GM12873 (cell line): ENCODE results near the gene CCDC13.

Experiments used
- CTCF ChIP-seq: IDR thresholded peaks from 2 replicates; pipeline ENCODE4 v1.5.1; 2012; ENCODE audit warnings: low read depth, mild to moderate bottlenecking, moderate library complexity, low read length, control low read depth; ENCODE audit not compliant: insufficient read depth; ENCODE audit errors: missing control alignments

CCDC13 gene

GRCh38 chr3:42755681-42756578, 17.1 kb downstream of the CCDC13 start:
- TF ChIP-seq CTCF, result peak; percentile 62

GRCh38 chr3:42753757-42754156, 19.3 kb downstream of the CCDC13 start:
- no peak for TF ChIP-seq CTCF

GRCh38 chr3:42752961-42753360, 20.1 kb downstream of the CCDC13 start:
- TF ChIP-seq CTCF, result no peak

- no peak for TF ChIP-seq CTCF
These were observed 20.6 kb downstream of the CCDC13 start for GRCh38 chr3:42752441-42752840.

- no peak for TF ChIP-seq CTCF
These were observed 21.4 kb downstream of the CCDC13 start for GRCh38 chr3:42751609-42752008.

- no peak for TF ChIP-seq CTCF
These were observed 22.2 kb downstream of the CCDC13 start for GRCh38 chr3:42750834-42751233.

GRCh38 chr3:42749753-42750231, 23.3 kb downstream of the CCDC13 start:
- peak; percentile 58 for TF ChIP-seq CTCF
